Measurements from ENCODE around the gene ZNF579. TPM values are rescaled to one million over a fixed set of nuclear protein-coding genes. Genes with fewer than 3 reads are reported as not detected.

The ZNF579 gene
- total and polyA plus RNA-seq, 7 donors: 4.2 to 81.6 (median 22.9) TPM

- Histone ChIP-seq H3K36me3 (ENCODE audit: insufficient read depth in 1 of 2, low read depth in 1 of 2) (peaks cover 11 to 51% of the 10 kb centered on the region in 2 donors), H3K27ac (peak overlapping the region; percentile 50), H3K4me3 (no peak overlapping the region), H3K9me3 (no peaks in the 10 kb centered on the region), H3K27me3 (ENCODE audit: insufficient read depth in 3 of 3, low read length in 2 of 3) (no peaks in the 10 kb centered on the region), H3K4me1 (peaks cover 30% of the 10 kb centered on the region)
- no peak for ATAC-seq
- intact Hi-C loops (cut with DNase I): no loop called here
- WGBS, 3 donors: 75 to 91% (median 81%) methylated on average over 7 of the region's 7 CpGs
- no peak for DNase-seq
- TF ChIP-seq CTCF (IDR thresholded peaks at IDR 0.05): no peak
Observed at GRCh38 chr19:55618426-55618825, 37.8 kb upstream of the ZNF579 start.

- Histone ChIP-seq H3K9me3 (no peaks in the 10 kb centered on the region), H3K27ac (peak overlapping the region; percentile 24), H3K36me3 (ENCODE audit: insufficient read depth in 1 of 2, low read depth in 1 of 2) (peaks cover 11 to 48% of the 10 kb centered on the region in 2 donors), H3K4me1 (peaks cover 22% of the 10 kb centered on the region), H3K27me3 (ENCODE audit: insufficient read depth in 3 of 3, low read length in 2 of 3) (no peaks in the 10 kb centered on the region), H3K4me3 (no peak overlapping the region)
- WGBS, 3 donors: 72 to 83% (median 82%) methylated on average over 8 of the region's 8 CpGs
- ATAC-seq: no peak
- no peak for TF ChIP-seq CTCF (IDR thresholded peaks at IDR 0.05)
- intact Hi-C loops (cut with DNase I): no loop called here
- DNase-seq: no peak
Observed at GRCh38 chr19:55617426-55617825, 36.8 kb upstream of the ZNF579 start.

GRCh38 chr19:55616395-55616875 lies 35.8 kb upstream of the ZNF579 start:
- intact Hi-C loops (cut with DNase I): no loop called here
- Histone ChIP-seq H3K27ac (no peak overlapping the region), H3K4me3 (no peak overlapping the region), H3K36me3 (ENCODE audit: insufficient read depth in 1 of 2, low read depth in 1 of 2) (peaks cover 7 to 41% of the 10 kb centered on the region in 2 donors), H3K4me1 (peaks cover 30% of the 10 kb centered on the region), H3K9me3 (no peaks in the 10 kb centered on the region), H3K27me3 (ENCODE audit: insufficient read depth in 3 of 3, low read length in 2 of 3) (no peaks in the 10 kb centered on the region)
- DNase-seq (no peak), ATAC-seq (no peak)
- WGBS, 3 donors: 97 to 98% (median 97%) methylated on average over 37 to 38 of the region's 38 CpGs
- TF ChIP-seq CTCF (IDR thresholded peaks at IDR 0.05): no peak

GRCh38 chr19:55615543-55616394 lies 35.1 kb upstream of the ZNF579 start:
- no peaks in the 10 kb centered on the region for H3K27me3 ChIP-seq (ENCODE audit: insufficient read depth in 3 of 3, low read length in 2 of 3)

More at GRCh38 chr19:55615543-55616394, 35.1 kb upstream of the ZNF579 start:
- no peak for TF ChIP-seq CTCF (IDR thresholded peaks at IDR 0.05)
- no peak overlapping the region for H3K27ac ChIP-seq
- no peak for DNase-seq
- H3K9me3 ChIP-seq: no peaks in the 10 kb centered on the region
- WGBS, 3 donors: 97% methylated on average over 85 to 88 of the region's 88 CpGs
- ATAC-seq: no peak
- H3K36me3 ChIP-seq (ENCODE audit: insufficient read depth in 1 of 2, low read depth in 1 of 2): peaks cover 7 to 41% of the 10 kb centered on the region in 2 donors
- no peak overlapping the region for H3K4me3 ChIP-seq
- intact Hi-C loops (cut with DNase I): no loop called here
- peaks cover 33% of the 10 kb centered on the region for H3K4me1 ChIP-seq
